Activated CD8-positive, alpha-beta memory T cell treated with anti-CD3 and anti-CD28 coated beads, Interleukin-2, amount 50 U/mL, for 24 hours (primary cell): ENCODE measurements around the gene CCL8.
"Not testable (repeated sequence)": the region's sequence is repeated elsewhere in the genome, so short reads cannot be mapped to it uniquely, and the experiment has no call there.

Source experiments
- DNase-seq: peaks from one replicate; pipeline ENCODE4 v3.0.0-alpha.2; 2020; ENCODE audit errors: extremely low read depth

The CCL8 gene

DNA sequence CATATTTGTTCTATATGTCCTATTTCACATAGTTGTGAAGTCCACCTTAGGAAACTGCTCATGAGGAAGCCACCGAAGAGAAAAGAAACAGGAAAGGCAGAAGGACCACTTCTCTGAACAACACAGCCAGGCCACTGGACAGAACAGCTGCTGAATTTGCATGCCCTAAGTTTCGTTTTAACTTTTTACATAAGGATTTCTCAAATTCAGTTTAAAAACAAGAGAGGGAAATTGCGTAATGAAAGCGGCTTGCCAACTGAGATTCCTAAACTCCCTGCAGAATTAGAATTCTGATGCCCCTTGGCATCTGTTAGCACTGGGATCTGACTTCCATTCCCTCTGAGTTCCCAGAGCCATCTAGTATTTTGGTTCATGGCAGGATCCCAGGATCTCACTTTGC, 5.0 kb upstream of the CCL8 start:
- no peak for DNase-seq

GRCh38 chr17:34318474-34318873, 761 bp upstream of the CCL8 start:
- no peak for DNase-seq

DNA sequence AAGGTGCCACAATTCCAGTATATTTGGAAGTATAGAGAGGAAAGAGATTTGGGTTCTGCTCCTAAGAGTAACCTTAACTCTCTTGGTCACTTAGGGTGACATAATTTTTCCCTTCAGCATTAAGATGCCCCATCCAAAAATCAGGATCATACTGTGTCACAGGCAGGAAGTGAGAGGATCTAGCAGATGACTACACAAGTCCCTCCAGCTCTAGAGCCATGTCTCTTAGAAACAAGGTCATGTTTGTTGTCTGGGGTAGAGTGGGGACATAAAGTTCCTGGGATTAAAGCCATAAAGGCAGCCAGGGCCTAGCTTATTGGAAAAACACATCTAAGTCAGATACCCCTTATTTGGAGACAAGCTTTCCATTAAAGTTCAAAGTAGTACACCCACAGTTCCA, 2.7 kb downstream of the CCL8 start:
- DNase-seq: no peak

GRCh38 chr17:34327580-34327979, 8.3 kb downstream of the CCL8 start:
- DNase-seq: not testable (repeated sequence)

GRCh38 chr17:34337701-34338100, 18.5 kb downstream of the CCL8 start:
- no peak for DNase-seq

- DNase-seq: no peak
Measured at GRCh38 chr17:34339138-34339770, 20.0 kb downstream of the CCL8 start.

DNA sequence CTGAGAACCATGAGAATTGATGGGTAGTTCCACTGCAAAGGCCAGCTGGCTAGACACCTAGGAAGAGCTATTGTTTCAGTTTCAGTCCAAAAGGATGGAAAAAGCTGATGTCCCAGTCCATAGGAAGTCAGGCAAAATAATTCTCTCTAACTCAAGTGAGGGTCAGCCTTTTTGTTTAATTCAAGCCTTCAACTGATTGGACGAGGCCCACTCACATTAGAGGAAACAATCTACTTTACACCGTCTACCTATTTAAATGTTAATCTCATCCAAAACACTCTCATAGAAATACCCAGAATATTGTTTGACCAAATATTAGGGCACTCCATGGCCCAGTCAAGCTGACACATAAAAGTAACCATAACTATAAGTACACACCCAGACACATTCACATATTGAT, 22.7 kb downstream of the CCL8 start:
- no peak for DNase-seq

DNA sequence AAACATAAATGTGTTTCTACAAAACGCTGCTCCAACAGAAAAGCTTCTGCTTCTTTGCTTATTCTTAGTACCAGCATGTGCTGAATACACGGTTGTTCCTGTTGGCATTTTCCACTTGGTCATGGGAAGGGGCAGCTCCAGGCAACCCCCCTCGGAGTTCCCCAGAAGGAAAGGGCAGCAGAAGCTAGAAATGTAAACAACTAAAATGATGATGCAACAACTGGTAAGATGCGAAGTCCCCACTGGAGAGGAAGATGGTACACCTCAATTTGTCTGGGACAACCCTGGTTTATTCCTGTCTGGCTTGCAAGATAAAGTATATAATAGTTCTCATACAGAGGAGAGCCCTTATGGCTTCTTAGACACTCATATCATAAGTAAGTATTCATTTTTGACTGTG, 27.8 kb downstream of the CCL8 start:
- DNase-seq: no peak

DNA sequence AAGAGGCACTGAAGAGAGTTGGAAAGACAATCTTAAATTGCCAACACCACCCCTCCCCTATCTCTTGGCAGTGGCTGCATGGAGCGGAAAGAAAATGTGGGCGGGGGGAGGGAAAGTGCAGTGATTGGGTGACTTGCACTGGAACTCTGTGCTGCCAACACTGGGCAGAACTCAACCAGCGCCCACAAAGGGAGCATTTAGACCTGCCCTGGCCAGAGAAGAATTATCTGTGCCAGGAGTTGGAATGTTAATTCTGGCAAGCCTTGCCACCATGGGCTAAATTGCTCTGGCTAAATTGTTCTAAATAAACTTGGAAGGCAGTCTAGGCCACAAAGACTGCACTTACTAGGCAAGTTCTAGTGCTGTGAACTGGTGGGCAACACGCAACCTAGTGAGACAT, 30.5 kb downstream of the CCL8 start:
- no peak for DNase-seq

DNA sequence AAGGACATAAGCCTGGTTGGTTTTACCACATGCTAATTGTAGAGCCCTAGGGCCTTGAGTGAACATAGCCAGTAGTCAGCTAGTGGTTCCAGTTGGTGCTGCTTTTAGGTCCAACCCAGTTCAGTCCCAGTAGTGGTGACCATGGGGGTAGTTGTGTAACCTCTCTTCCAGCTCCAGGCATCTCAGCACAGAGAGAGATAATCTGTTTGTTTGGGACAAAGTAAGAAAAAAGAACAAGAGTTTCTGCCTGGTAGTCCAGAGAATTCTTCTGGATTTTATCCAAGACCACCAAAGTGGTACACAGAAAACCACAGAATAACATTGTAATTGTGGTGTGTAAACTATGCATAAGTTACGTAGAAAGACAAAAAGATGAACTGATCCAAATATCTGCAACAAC, 31.9 kb downstream of the CCL8 start:
- DNase-seq: no peak

GRCh38 chr17:34352191-34352590, 33.0 kb downstream of the CCL8 start:
- DNase-seq: no peak

- DNase-seq: no peak
Measured at GRCh38 chr17:34354637-34355036, 35.4 kb downstream of the CCL8 start.

DNA sequence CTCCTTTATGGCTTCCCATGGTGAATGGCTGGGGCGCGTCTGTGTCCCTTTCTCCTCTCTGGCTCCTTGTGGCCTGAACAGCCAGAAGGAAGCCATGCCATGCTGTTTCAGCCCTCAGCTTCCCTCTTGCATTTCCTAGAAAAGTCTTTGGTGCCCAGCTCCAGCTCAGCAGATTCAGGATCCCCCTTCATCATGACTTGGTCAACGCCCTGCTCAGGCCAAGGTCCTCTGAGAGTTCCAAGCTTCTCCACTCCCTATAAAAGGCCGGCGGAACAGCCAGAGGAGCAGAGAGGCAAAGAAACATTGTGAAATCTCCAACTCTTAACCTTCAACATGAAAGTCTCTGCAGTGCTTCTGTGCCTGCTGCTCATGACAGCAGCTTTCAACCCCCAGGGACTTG, 37.0 kb downstream of the CCL8 start, which contains the start of gene CCL13:
CCL13 (plus strand) TSS at position 287 of the 400 bp plus-strand sequence; CDS start at position 334, 47 bp downstream.
- no peak for DNase-seq

- no peak for DNase-seq
Measured at GRCh38 chr17:34357398-34357797, 38.2 kb downstream of the CCL8 start.

DNA sequence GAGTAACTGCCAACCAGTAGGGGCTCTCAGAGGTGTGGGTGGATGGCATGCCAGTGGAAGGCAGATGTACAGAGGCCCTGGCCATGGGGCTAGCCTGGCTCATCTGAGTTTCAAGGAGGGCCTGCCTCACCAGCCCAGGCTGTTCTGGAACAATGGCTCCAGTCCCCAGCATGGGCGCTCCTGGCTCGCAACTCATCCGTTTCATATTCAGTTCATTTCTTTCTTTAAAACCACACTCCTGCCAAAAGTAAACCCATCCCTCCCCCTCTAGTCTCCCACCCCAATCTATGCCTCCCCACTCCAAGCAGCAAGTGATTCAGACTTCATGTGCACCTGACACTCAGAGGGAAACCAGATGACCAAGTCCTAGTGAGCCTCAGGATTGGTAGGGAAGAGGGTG, 39.4 kb downstream of the CCL8 start:
- no peak for DNase-seq

GRCh38 chr17:34360601-34361270, 41.5 kb downstream of the CCL8 start:
- DNase-seq: no peak

GRCh38 chr17:34361478-34362061, 42.3 kb downstream of the CCL8 start:
- DNase-seq: peak; percentile 52

DNA sequence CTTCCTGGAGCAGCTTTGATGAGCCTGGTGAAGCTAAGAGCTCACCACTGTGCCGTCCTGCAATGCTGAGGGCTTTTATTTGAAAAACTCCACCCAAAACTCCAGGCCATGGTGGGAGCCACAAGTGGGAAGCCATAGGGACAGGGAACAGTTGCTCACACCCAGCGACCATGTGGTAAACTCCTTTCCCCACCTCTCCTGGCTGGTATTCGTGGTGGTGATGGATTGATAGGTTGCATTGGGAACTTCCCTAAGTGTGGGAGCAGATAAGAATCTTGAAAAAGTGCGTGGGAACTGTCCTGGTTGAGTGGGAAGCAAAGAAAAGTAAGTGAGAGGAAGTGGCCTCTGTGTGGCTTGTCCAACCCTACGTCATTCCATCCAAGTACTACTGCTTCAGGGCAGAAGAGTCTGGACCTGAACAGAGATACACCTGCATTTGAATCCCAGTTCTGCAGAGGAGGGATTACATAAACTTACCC, 44.0 kb downstream of the CCL8 start, which contains the start of gene CCL1:
CCL1 (minus strand) TSS at position 51 of the 479 bp plus-strand sequence. CDS start 72 bp downstream, outside the sequence.
- DNase-seq: no peak

GRCh38 chr17:34364751-34365150, 45.5 kb downstream of the CCL8 start:
- DNase-seq: no peak

- DNase-seq: no peak
Measured at GRCh38 chr17:34365340-34365739, 46.1 kb downstream of the CCL8 start.

DNA sequence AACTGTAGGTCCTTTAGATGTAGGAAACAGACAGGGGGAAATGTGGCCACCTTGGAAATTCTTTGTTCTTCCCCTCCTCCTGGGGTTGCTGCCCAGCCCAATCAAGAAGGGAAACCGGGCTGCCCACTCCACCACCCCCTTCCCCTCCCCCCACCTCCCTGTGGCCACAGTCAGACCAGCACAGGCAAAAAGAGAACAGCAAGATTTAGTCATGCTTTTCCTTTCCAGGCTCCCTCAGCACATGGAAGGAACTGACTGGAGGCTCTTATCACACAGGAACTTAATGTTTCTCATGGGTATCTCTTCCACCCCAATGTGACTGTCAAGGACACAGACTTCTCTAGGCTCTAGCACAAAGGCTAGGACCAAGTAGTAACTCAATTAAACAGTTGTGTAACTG, 46.8 kb downstream of the CCL8 start:
- DNase-seq: no peak

GRCh38 chr17:34366529-34367107, 47.4 kb downstream of the CCL8 start:
- no peak for DNase-seq
